Mammary epithelial cell (primary cell): ENCODE measurements around the gene HBD.

Experiments used
- EZH2 ChIP-seq: IDR thresholded peaks from 2 replicates; pipeline ENCODE4 v1.6.1; 2012; ENCODE audit warnings: low read length, inconsistent platforms, borderline replicate concordance
- TF ChIP-seq, protein P1 (sequence below), 2 donors: IDR thresholded peaks in 1 of 2; conservative IDR thresholded peaks in 1 of 2; 2 replicates each; pipeline ENCODE4 v1.5.1; 2011 to 2012; ENCODE audit warnings: inconsistent platforms in 2 of 2, low read length in 2 of 2, mild to moderate bottlenecking in 2 of 2, control low read depth in 1 of 2, low read depth in 1 of 2; ENCODE audit not compliant: insufficient read depth in 1 of 2; ENCODE audit errors: extremely low read depth in 1 of 2

GRCh38 chr11:5250543-5251204 is 16.4 kb upstream of the HBD start:
- TF ChIP-seq, protein P1, sequence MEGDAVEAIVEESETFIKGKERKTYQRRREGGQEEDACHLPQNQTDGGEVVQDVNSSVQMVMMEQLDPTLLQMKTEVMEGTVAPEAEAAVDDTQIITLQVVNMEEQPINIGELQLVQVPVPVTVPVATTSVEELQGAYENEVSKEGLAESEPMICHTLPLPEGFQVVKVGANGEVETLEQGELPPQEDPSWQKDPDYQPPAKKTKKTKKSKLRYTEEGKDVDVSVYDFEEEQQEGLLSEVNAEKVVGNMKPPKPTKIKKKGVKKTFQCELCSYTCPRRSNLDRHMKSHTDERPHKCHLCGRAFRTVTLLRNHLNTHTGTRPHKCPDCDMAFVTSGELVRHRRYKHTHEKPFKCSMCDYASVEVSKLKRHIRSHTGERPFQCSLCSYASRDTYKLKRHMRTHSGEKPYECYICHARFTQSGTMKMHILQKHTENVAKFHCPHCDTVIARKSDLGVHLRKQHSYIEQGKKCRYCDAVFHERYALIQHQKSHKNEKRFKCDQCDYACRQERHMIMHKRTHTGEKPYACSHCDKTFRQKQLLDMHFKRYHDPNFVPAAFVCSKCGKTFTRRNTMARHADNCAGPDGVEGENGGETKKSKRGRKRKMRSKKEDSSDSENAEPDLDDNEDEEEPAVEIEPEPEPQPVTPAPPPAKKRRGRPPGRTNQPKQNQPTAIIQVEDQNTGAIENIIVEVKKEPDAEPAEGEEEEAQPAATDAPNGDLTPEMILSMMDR (conservative IDR thresholded peaks at IDR 0.05 in 1 of 2, IDR thresholded peaks at IDR 0.05 in 1 of 2; ENCODE audit: extremely low read depth in 1 of 2, insufficient read depth in 1 of 2, low read depth in 1 of 2, low read length in 2 of 2), result no peak
- TF ChIP-seq EZH2, result no peak
